ENCODE measurements around the gene PPP1R12C.

GRCh38 chr19:55131421-55131820 lies 14.0 kb upstream of the PPP1R12C start:
- TF ChIP-seq TP53 (CRISPR knock-in tag; IDR thresholded peaks at IDR 0.05) = no peak
- TF ChIP-seq TCF7 (CRISPR knock-in tag; IDR thresholded peaks at IDR 0.05; ENCODE audit: low read depth) = no peak
- TF ChIP-seq E2F1 (CRISPR knock-in tag; IDR thresholded peaks at IDR 0.05) = no peak
- TF ChIP-seq NR3C1 (CRISPR knock-in tag; conservative IDR thresholded peaks at IDR 0.05; ENCODE audit: low read depth) = no peak
- no peak for TF ChIP-seq CTCF (IDR thresholded peaks at IDR 0.05)
- TF ChIP-seq ZBTB21 (CRISPR knock-in tag; IDR thresholded peaks at IDR 0.05; ENCODE audit: borderline replicate concordance) = no peak
- no peak for TF ChIP-seq E2F4 (CRISPR knock-in tag; IDR thresholded peaks at IDR 0.05; ENCODE audit: borderline replicate concordance, low read depth)
- TF ChIP-seq USF2 (CRISPR knock-in tag; IDR thresholded peaks at IDR 0.05) = no peak

Measured in WTC11 (cell line).